ENCODE data around the gene LAMA1.

- TF ChIP-seq CTCF (IDR thresholded peaks at IDR 0.05; ENCODE audit: low read depth, low read length, poor library complexity, severe bottlenecking), result no peak
- no peak for TF ChIP-seq EZH2phosphoT487 (IDR thresholded peaks at IDR 0.05; ENCODE audit: borderline replicate concordance, low read length)
These were observed 40.2 kb upstream of the LAMA1 start for GRCh38 chr18:7157760-7158159.
